GM21447 (cell line): ENCODE results near the gene FLT3.
"Not testable (repeated sequence)": the region's sequence is repeated elsewhere in the genome, so short reads cannot be mapped to it uniquely, and the experiment has no call there.

Experiments used
- ATAC-seq: cut with Tn5 transposase; IDR thresholded peaks from one replicate; pipeline ENCODE4 v1.9.1; 2021; ENCODE audit not compliant: unreplicated experiment

Gene FLT3

DNA sequence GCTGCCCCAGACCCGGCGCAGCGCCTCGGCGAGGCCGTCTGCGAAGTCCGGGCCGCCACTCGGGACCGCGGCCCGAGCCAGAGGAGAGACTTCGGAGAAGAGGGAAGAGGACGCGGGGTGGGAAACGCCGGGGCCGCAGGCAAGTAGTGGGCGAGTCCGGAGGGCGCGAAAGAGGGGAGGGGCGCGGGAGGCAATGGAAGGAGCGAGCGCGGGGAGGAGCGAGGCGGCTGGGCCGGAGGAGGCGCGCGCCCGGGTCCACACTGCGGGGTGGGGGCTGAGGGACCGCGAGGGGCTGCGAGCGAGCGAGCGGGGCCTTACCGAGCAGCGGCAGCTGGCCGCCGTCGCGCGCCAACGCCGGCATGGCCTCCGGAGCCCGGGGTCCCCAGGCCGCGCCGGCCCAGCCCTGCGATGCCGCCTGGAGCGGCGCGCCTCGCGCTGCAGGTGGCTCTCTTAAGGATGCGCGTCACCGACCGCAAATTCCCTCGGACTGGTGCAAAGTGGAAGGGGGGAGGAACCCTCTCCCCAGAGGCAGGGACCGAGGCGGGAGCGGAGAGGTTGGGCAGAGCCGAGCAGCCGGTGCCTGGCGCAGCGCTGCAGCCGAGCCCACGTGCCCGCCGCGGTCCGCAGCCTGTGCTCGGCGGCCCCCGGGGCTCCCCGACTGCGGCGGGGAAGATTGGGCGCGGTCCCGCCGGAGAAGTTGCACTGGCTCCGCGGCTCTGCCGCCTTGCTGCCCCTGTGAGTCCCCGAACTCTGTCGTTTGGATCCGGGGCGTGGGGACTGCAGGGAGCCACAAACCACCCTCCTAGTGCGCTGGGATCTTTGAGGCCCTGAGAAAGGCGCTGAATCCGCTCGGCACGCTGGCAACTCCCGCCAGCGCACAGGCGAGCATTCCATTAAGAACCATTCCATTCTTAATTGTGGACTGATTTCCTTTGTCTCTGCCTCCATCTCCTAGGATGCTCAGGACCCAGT is at the start of gene FLT3:
Gene FLT3 (minus strand): TSS at position 427 of the 972 bp plus-strand sequence. CDS start 66 bp downstream, at position 361.
- ATAC-seq, result peak; percentile 71

DNA sequence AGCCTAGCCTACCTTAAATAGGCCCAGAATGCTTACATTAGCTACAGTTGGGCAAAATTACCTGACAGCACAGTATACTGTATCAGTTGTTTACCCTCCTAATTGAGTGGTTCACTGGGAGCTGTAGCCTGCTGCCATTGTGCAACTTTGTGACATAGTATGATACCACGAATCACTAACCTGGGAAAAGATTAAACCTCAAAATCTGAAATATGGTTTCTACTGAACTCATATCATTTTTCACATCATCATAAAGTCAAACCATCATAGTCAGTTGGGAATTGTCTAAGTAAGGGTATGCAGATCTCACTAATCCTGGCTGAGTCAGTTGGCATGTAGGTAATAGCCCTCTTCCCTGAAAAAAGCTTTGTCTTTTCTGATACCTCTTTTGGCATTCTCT is 47.1 kb upstream of the FLT3 start:
- no peak for ATAC-seq

DNA sequence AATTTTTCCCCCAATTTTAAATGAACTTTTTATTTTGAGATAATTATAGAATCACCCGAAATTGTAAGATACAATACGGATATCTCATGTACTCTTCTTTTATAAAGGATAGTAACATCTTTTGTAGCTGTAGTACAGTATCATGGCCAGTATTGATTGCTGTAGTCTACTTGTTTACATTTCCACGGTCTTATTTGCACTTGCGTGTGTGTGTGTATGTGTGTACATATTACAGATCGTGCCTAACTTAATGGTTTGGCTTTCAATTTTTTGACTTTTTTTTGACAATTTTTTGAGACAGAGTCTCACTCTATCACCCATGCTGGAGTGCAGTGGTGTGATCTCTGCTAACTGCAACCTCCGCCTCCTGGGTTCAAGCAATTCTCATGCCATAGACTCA is 44.7 kb upstream of the FLT3 start:
- ATAC-seq, result no peak

DNA sequence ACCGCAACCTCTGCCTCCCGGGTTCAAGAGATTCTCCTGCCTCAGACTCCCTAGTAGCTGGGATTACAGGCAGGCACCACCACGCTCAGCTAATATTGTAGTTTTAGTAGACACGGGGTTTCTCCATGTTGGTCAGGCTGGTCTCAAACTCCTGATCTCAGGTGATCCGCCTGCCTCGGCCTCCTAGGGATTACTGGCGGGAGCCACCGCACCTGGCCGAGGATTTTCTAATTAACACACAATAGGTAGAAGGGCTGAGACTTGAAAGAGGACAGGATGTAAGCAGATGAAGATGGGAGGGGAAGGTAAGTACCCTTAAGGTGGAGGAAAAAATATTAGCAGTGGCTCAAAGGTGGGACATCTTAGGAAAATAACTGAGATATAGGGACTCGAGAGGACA is 41.2 kb upstream of the FLT3 start:
- ATAC-seq, result not testable (repeated sequence)

DNA sequence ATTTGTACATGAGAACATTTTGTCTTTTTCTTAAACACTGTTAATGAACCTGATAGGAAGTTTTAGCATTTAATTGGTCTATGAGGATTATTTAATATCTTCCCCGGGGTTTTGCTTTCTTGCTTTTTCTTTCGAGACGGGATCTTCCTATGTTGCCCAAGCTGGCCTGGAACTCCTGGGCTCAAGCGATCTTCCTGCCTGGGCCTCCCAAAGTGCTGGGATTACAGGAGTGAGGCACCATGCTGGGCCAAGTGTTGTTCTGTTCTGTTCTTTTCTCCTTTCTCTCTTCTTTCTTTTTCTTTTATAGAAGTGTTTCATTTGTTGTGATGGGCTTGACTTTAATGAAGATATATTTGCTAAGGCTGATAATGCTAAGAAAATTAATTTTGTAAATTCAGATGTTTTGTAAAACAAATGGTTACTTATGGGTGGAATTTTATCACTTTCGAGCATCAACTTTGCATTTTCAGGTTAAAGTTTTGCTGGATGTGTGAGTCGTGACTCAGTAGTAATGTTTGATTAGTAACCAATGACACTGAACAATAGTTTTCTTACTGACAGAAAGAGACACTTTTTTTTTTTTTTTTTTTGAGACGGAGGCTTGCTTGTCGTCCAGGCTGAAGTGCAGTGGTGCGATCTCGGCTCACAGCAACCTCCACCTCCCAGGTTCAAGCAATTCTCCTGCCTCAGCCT is 40.2 kb upstream of the FLT3 start:
- ATAC-seq, result no peak

DNA sequence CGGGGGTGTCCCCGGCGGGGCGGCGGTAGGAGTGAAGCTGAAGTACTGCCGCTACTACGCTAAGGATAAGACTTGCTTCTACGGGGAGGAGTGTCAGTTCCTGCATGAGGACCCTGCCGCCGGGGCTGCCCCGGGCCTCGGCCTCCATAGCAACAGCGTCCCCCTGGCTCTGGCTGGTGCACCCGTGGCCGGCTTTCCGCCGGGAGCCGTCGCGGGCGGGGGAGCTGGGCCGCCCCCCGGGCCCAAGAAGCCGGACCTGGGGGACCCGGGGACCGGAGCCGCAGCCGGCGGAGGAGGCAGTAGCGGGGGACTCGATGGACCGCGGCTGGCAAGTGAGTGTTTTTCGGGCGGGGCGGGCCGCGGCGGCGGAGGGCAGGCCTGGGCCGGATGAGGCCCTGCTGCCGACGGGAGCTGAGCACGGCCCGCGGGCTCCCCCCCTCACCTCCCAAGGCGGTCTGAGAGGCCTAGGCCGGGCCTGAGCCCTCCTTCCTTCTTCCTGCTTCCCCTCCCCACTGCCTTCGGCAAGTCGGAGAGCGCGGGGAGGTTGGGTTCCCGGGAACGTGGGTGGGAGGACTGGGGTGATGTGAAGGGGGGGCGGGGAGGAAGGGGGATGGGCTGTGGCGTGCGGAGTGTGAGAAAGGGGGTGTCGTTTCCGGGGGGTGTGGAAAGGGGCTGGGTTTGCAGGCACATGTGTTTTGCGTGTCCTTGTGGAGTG is 38.5 kb upstream of the FLT3 start:
- peak; percentile 37 for ATAC-seq

DNA sequence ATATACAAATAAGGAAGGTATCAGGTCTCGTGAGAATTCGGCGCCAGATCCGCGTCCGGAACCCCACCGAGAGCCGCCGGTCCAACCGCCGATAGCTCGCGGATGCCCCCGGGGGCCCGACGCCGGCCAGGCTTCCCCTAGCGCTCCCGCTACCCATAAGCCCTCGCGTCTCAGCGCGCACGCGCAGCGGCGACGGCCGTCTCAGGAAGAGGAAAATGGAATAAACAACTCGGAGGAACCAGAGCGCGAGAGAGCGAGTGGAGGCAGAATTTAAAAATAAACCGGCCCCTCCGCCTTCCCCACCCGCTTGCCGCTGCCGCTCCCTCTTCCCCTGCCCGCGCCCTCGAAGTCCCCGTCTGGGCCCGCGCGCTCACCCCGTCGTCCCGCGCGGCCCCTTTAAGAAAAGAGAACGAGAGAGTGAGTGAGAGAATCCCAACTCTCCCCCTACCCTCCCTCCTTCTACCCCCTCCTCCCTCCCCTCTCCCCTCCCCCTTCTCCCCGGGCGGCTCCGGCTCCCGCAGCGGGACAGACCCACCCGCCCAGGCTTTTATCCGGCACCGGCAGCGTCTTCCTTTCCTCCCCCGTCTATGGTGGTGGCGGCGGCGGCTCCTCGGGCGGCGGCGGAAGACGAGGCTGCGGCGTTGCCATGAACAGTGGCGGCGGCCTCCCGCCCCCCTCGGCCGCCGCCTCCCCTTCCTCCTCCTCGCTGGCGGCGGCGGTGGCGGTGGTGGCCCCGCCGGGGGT is 37.8 kb upstream of the FLT3 start, which contains the start of gene PAN3:
Gene PAN3 (plus strand): TSS at position 534 of the 744 bp plus-strand sequence. CDS start 113 bp downstream, at position 647.
- peak; percentile 43 for ATAC-seq

DNA sequence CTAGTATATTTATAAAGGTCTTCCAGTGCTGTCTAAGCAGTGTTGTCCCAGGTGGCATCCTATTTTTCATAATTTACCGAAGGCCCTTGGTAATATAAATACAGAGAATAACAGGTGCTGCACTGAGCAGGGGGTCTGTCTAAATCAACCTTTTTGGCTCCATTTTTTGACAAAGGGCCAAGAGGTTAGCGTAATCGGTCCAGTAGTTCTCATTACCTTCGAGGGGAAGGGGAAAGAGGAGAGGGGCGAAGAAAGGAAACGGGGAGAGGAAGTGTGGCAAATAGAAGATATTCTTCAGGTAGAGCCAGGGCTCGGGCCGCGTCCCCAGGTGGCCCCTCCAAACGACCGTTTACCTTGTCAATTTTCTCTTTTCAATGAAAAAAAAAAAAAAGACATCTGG is 37.2 kb upstream of the FLT3 start:
- peak; percentile 0 for ATAC-seq

DNA sequence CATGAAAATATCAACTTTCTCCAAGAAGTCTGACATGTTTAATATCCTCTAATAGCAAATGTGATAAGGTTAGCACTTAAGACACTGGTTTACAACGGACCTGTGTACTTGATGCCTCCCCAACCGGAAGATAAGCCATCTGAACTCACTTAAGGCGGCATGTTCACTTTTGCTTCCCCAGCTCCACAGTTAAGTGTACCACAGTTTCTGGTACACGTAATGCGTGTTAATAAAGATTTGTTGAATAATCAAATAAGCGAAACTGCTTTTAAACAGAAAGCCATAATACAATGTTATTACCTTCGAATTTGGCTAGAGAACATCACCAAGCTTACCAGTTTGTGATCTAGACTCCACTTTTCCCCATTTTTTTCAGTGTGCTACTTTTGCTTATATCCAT is 36.5 kb upstream of the FLT3 start:
- ATAC-seq, result no peak

DNA sequence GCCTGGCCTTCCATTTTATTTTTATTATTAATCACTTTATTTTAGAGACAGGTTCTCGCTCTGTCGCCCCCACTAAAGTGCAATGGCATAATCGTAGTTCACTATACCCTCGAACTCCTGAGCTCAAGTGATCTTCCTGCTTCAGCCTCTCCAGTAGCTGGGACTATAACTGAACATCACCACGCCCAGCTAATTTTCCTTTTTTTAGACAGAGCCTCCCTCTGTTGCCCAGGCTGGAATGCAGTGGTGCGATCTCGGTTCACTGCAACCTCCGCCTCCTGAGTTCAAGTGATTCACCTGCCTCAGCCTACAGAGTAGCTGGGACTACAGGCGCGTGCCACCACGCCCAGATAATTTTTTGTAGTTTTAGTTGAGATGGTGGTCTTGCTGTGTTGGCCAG is 31.3 kb upstream of the FLT3 start:
- no peak for ATAC-seq

DNA sequence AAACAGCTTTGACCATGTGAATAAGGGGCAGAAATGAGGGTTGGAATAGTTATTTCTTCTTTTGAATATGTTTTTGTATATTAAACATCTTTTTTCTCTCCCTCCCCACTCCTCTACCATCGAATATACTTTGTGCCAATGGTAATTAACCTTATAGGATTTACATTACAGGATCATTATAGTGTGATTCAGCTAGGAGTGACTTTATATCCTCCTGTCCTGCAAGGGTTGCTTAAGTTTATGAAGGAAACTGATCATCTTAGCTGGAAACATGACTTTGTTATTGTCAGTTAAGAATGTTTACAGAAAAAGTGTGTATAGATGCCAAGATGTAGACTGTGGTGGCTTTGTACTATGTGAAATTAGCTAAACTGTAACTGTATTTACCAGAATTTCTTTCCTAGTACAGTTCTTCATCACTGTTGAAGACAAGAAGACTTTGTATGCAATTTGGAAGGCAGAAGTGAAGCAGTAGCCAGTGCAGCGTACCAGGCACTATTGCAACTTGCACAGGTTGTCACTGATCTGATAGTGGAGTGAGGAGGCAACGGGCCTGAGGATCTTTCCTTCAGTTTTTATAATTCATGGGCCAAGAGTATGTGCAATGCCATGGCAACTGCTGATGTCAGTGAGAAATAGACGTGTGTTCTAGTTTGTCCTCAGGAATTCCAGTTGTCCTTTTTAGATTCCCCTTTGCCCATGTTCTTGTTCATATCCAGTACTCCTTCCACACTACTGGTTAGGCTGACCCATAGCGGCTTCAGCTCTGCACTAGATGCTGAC is 29.7 kb upstream of the FLT3 start:
- no peak for ATAC-seq

DNA sequence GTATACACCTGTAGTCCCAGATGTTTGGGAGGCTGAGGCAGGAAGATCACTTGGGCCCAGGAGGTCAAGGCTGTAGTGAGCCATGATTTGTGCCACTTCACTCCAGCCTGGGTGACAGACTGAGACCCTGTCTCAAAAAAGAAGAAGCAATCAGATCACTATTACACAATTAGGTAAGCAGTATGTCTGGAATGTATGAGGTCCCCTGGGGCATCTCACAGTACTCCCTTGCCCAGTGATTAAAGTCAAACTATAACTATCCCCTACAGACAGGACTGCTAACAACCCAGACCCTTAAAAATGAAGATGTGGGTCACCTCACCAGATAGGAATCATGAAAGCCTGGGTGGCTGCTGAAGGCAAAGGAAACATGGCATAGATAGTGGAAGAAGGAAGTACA is 28.6 kb upstream of the FLT3 start:
- no peak for ATAC-seq

DNA sequence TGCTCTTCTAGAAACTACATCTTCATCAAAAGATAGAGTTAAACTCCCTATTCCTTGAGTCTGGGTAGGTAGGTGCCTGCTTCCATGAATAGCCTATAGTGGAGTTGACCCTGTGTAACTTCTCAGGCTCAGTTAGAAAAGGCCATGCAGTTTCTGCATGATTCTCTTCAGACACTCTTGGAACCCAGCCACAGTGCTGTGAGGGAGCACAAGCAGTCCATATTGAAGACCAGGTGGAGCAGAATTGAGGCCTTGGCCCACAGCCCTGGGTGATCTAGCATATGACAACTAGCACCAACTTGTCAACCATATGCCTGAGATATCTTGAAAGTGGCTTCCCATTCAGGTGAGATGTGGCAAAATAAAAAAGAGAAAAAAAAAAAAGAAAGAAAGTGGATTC is 27.7 kb upstream of the FLT3 start:
- ATAC-seq, result no peak

DNA sequence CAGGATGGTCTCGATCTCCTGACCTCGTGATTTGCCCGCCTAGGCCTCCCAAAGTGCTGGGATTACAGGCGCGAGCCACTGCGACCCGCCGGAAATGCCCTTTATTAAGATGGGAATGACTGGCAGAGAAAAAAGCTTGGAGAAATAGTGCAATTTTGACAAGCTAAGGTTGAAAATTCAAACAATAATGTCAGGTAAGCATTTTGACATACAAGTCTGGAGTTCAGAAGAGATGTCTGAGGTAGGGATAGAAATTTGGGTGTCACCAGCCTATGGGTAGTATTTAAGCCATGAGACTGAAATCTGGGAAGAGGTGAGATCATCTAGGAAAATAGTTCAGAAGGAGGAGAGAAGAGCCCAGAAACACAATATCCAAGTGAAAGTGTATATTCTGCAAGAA is 20.8 kb upstream of the FLT3 start:
- no peak for ATAC-seq

DNA sequence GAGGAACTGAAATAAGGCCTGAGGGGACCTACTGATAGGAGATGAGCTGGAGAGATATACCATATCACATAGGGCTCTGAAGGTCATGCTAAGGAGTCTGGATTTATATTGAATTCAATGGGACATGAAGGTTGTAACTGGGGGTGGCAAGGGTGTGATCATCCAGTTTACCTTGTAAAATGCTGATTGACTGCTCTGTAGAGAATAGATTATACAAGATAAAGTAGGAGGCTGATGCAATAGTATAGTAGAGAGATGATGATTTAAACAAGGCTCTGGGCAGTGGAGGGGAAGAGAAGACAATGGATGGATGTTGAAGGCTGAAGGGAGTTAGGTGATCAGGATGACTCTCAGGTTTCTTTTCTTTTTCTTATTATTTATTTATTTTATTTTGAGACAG is 19.9 kb upstream of the FLT3 start:
- ATAC-seq, result no peak

DNA sequence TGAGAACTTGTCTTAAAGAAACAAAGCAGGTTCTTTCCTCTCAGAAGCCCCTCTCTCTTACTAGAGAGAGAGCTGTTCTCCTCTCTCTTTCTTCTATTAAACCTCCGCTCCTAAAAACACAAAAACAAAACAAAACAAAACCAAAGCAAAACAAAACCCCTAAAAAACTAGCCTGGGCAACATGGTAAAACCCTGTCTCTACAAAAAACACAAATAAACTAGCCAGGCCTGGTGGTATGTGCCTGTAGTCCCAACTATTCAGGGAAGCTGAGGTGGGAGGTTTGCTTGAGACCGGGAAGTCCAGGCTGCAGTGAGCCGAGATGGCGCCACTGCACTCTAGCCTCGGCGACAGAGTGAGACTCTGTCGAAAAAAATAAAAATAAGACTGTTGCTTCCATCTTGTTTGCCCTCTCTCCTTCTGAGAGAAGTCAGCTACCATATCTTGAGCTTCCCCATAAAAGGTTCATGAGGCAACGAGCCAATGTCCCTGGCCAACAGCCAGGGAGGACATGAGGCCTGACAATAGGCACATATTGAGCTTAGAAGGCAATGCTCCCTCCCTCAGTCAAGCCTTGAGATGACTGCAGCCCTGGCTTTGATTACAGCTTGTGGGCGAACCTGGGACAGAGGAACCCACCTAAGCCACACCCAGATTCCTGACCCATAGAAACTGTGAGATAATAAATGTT is 17.5 kb upstream of the FLT3 start:
- ATAC-seq, result no peak

DNA sequence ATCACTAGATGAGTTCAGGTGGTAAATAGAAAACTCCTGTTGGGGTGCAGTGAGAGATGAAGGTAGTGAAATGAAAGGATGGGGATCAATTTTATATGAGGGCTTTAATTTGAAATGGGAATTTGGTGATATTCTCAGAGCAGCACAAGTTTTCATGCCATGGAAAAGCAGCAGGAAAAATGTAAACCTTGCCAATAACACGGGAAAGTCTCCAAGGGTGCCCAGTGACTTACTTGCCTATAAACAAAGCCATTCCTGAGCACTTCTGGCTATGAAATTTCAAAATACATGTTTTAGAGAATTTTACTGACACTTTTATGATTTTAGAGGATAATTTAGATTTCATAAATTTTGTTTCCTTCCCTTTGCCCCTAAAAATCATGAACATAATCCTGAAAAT is 16.4 kb upstream of the FLT3 start:
- ATAC-seq, result no peak

DNA sequence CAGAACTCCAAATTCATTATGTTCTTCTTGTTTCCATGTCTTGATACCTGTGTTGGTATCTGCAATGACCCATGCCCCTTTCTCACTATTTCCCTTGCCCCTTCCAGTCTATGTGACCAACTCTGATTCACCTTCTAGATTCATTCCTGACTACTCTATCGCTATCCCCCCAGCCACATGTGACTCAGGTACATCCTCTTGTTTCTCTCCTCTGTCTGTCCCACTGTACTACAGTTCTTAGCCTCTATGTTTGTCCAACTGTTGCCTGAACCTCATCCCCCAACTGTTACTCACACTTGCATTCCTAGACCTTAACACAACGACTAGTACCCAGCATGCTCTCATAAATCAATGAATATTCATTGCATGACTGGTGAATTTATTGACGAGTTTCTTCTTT is 10.0 kb upstream of the FLT3 start:
- ATAC-seq, result no peak

DNA sequence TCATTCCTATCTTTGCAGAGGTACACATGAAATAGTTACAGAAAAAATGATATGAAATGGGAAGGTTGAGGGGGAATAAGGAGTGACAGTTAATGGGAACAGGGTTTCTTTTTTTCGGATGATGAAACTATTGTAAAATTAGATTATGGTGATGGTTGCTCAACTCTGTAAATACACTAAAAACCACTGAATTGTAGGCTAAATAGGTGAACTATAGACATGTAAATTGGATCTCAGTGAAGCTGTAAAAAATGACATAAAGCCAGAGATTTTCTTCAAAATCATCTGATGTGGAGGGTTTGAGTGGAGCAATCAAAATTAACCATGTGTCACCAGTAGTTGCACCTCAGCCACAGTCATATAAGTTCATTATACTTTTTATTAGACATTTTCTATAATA is 6.6 kb upstream of the FLT3 start:
- no peak for ATAC-seq
